GM19239 (cell line): ENCODE results near the gene CCL2.
A peak's percentile ranks its signal among the peaks of the same experiment; 100 is the strongest.

ENCODE experiments used
- DNase-seq: peaks from one replicate; pipeline ENCODE4 v3.0.0; 2011; ENCODE audit warnings: low spot score; ENCODE audit not compliant: insufficient read length
- FAIRE-seq: peaks from 2 replicates; lab custom pipeline; 2011; peaks lifted over from hg19 to GRCh38; lab: Jason Lieb, UNC

CCL2 gene

GRCh38 chr17:34236281-34236892 is 18.7 kb upstream of the CCL2 start:
- FAIRE-seq (no peak), DNase-seq (no peak)

GRCh38 chr17:34237458-34237857 is 17.6 kb upstream of the CCL2 start:
- DNase-seq (no peak), FAIRE-seq (no peak)

GRCh38 chr17:34241062-34241461 is 14.0 kb upstream of the CCL2 start:
- no peak for FAIRE-seq
- DNase-seq, result no peak

GRCh38 chr17:34242587-34243363 is 12.3 kb upstream of the CCL2 start:
- no peak for DNase-seq
- FAIRE-seq, result no peak

GRCh38 chr17:34243364-34244320 is 11.4 kb upstream of the CCL2 start:
- FAIRE-seq (no peak), DNase-seq (no peak)

GRCh38 chr17:34245351-34245905 is 9.7 kb upstream of the CCL2 start:
- DNase-seq, result no peak
- FAIRE-seq, result no peak

- DNase-seq (no peak), FAIRE-seq (no peak)
These were observed 8.6 kb upstream of the CCL2 start for GRCh38 chr17:34246446-34246845.

- DNase-seq (no peak), FAIRE-seq (no peak)
These were observed 8.2 kb upstream of the CCL2 start for GRCh38 chr17:34246881-34247280.

- FAIRE-seq (no peak), DNase-seq (no peak)
These were observed 6.5 kb upstream of the CCL2 start for GRCh38 chr17:34248511-34249024.

- no peak for DNase-seq
These were observed 6.0 kb upstream of the CCL2 start for GRCh38 chr17:34249061-34249460.

GRCh38 chr17:34249478-34249877 is 5.6 kb upstream of the CCL2 start:
- DNase-seq (no peak), FAIRE-seq (no peak)

More at GRCh38 chr17:34249061-34249460, 6.0 kb upstream of the CCL2 start:
- FAIRE-seq, result no peak

GRCh38 chr17:34251186-34251585 is 3.9 kb upstream of the CCL2 start:
- DNase-seq (no peak), FAIRE-seq (no peak)

- DNase-seq, result peak; percentile 8
- FAIRE-seq, result peak; percentile 68
These were observed 3.0 kb upstream of the CCL2 start for GRCh38 chr17:34252095-34252443.

- DNase-seq, result no peak
- FAIRE-seq, result no peak
These were observed 2.5 kb upstream of the CCL2 start for GRCh38 chr17:34252444-34253138.

GRCh38 chr17:34253139-34253525 is 2.0 kb upstream of the CCL2 start:
- FAIRE-seq (no peak), DNase-seq (no peak)

GRCh38 chr17:34254146-34254545 is 939 bp upstream of the CCL2 start:
- FAIRE-seq (no peak), DNase-seq (no peak)

- no peak for DNase-seq
- FAIRE-seq, result no peak
These were observed 272 bp downstream of the CCL2 start for GRCh38 chr17:34255381-34255732.

- no peak for DNase-seq
These were observed 756 bp downstream of the CCL2 start for GRCh38 chr17:34255841-34256240.

GRCh38 chr17:34257299-34257985 is 2.4 kb downstream of the CCL2 start:
- DNase-seq, result no peak
- no peak for FAIRE-seq

More at GRCh38 chr17:34255841-34256240, 756 bp downstream of the CCL2 start:
- no peak for FAIRE-seq
